CD14-positive monocyte (primary cell): Measurements from ENCODE around the gene ABAT. TPM values are rescaled to one million over a fixed set of nuclear protein-coding genes. Genes with fewer than 3 reads are reported as not detected.

Experiments used
- DNase-seq, 3 donors: peaks; one replicate each; pipeline ENCODE4 v3.0.0-alpha.2; 2011 to 2022
- H2AFZ ChIP-seq: 2 replicates; pipeline ENCODE4 v1.6.0; 2012; ENCODE audit warnings: mild to moderate bottlenecking, low read depth, low read length, inconsistent platforms; ENCODE audit not compliant: insufficient read depth, poor library complexity, severe bottlenecking
- H3K27ac ChIP-seq, 2 donors: 1 replicate in 1 of 2; 2 replicates in 1 of 2; pipeline ENCODE4 v1.5.1; 2012 to 2013; ENCODE audit warnings: low read length in 2 of 2, control low read depth in 1 of 2, inconsistent platforms in 1 of 2, low read depth in 1 of 2, mild to moderate bottlenecking in 1 of 2
- H3K27me3 ChIP-seq, 2 donors: one replicate each; pipeline versions ENCODE4 v1.6.0 to v1.6.1; 2011 to 2013; ENCODE audit warnings: low read length in 2 of 2; ENCODE audit not compliant: control insufficient read depth in 2 of 2, insufficient read depth in 2 of 2
- H3K36me3 ChIP-seq, 2 donors: replicated peaks in 1 of 2; 1 replicate in 1 of 2; 2 replicates in 1 of 2; pipeline versions ENCODE4 v1.5.1 to v1.6.1; 2012 to 2013; ENCODE audit warnings: low read length in 2 of 2, control low read depth in 1 of 2, inconsistent platforms in 1 of 2, mild to moderate bottlenecking in 1 of 2; ENCODE audit not compliant: insufficient read depth in 2 of 2, control insufficient read depth in 1 of 2
- H3K4me1 ChIP-seq, 2 donors: 1 replicate in 1 of 2; 2 replicates in 1 of 2; pipeline versions ENCODE4 v1.5.1 to v1.6.1; 2012 to 2013; ENCODE audit warnings: low read length in 2 of 2, control low read depth in 1 of 2, inconsistent platforms in 1 of 2, mild to moderate bottlenecking in 1 of 2, moderate library complexity in 1 of 2; ENCODE audit not compliant: insufficient read depth in 2 of 2, control insufficient read depth in 1 of 2
- H3K4me2 ChIP-seq: replicated peaks from 2 replicates; pipeline ENCODE3; 2012; ENCODE audit warnings: low read length, moderate library complexity, mild to moderate bottlenecking; ENCODE audit not compliant: poor library complexity, severe bottlenecking; ENCODE audit errors: extremely low read depth
- H3K4me3 ChIP-seq, 3 experiments: fragments of 200-600 bp in 1 of 3; sonication (generic) in 1 of 3; replicated peaks in 1 of 3; 1 replicate in 2 of 3; 2 replicates in 1 of 3; pipeline ENCODE4 v1.5.1; 2011 to 2013; ENCODE audit warnings: low read length in 3 of 3, mild to moderate bottlenecking in 3 of 3, control low read depth in 2 of 3, low read depth in 2 of 3, inconsistent platforms in 1 of 3, moderate library complexity in 1 of 3
- H3K79me2 ChIP-seq: 2 replicates; pipeline ENCODE4 v1.6.0; 2012; ENCODE audit warnings: mild to moderate bottlenecking, control low read depth, inconsistent platforms, low read length, moderate library complexity; ENCODE audit not compliant: insufficient read depth
- H3K9ac ChIP-seq: 2 replicates; pipeline ENCODE4 v1.6.0; 2017; ENCODE audit warnings: low read length, mild to moderate bottlenecking; ENCODE audit not compliant: insufficient read depth, poor library complexity, severe bottlenecking
- H3K9me3 ChIP-seq, 2 donors: replicated peaks in 1 of 2; 1 replicate in 1 of 2; 2 replicates in 1 of 2; pipeline versions ENCODE4 v1.5.1 to v1.6.1; 2012 to 2013; ENCODE audit warnings: low read length in 2 of 2, control low read depth in 1 of 2; ENCODE audit not compliant: control insufficient read depth in 1 of 2, insufficient read depth in 1 of 2
- H4K20me1 ChIP-seq: 2 replicates; pipeline ENCODE4 v1.6.0; 2012; ENCODE audit warnings: mild to moderate bottlenecking, low read length, control low read depth, moderate library complexity; ENCODE audit not compliant: insufficient read depth
- H3K27ac Mint-ChIP-seq, 7 donors: one replicate each; pipeline ENCODE4 v1.8.0; 2020; ENCODE audit warnings: mild to moderate bottlenecking in 7 of 7, mixed read lengths in 7 of 7, moderate library complexity in 6 of 7, inconsistent platforms in 2 of 7
- H3K27me3 Mint-ChIP-seq, 3 donors: one replicate each; pipeline ENCODE4 v1.8.0; 2021 to 2022; ENCODE audit warnings: low read depth in 3 of 3, mild to moderate bottlenecking in 3 of 3, mixed read lengths in 3 of 3, moderate library complexity in 3 of 3, inconsistent platforms in 1 of 3
- H3K36me3 Mint-ChIP-seq, 2 donors: one replicate each; pipeline ENCODE4 v1.8.0; 2020; ENCODE audit warnings: mixed read lengths in 2 of 2, inconsistent platforms in 1 of 2, mild to moderate bottlenecking in 1 of 2
- H3K4me1 Mint-ChIP-seq: one replicate; pipeline ENCODE4 v1.8.0; 2020; ENCODE audit warnings: mild to moderate bottlenecking, mixed read lengths
- H3K4me3 Mint-ChIP-seq, 2 donors: one replicate each; pipeline ENCODE4 v1.8.0; 2020; ENCODE audit warnings: mild to moderate bottlenecking in 2 of 2, mixed read lengths in 2 of 2, moderate library complexity in 1 of 2
- H3K9me3 Mint-ChIP-seq, 7 donors: one replicate each; pipeline ENCODE4 v1.8.0; 2020 to 2022; ENCODE audit warnings: mixed read lengths in 7 of 7, mild to moderate bottlenecking in 6 of 7, moderate library complexity in 6 of 7, inconsistent platforms in 2 of 7
- WGBS: methylation state at CpG from one replicate; pipeline ENCODE4 v1.1.5; 2013; ENCODE audit warnings: missing lambda C conversion rate; ENCODE audit not compliant: insufficient coverage; 5-methylcytosine and 5-hydroxymethylcytosine counted together
- intact Hi-C, 2 donors: fragments of 100-400 bp; cut with micrococcal nuclease; formaldehyde crosslinking; loops; one replicate each; pipeline versions ENCODE4 v1.15.0 to v1.15.1; 2023
- polyA plus RNA-seq, 3 donors: library from polyadenylated mRNA; depleted of rRNA in 1 of 3; unstranded in 2 of 3; stranded (reverse) in 1 of 3; fragments of 300-500 nt in 2 of 3; fragments of >200 nt in 1 of 3; fragmentation: Illumina TruSeq in 2 of 3; gene quantifications; 1 replicate in 2 of 3; 2 replicates in 1 of 3; pipeline ENCODE4 v1.2.3, GENCODE V29; 2012 to 2021
- TF ChIP-seq, protein P1 (sequence below): fragments of 200-600 bp; IDR thresholded peaks from one replicate; pipeline ENCODE4 v1.8.0; 2022; ENCODE audit warnings: antibody characterized with exemption, mild to moderate bottlenecking

ABAT gene
- polyA plus RNA-seq, 3 donors: 4.9 to 11.8 (median 8.7) TPM

DNA sequence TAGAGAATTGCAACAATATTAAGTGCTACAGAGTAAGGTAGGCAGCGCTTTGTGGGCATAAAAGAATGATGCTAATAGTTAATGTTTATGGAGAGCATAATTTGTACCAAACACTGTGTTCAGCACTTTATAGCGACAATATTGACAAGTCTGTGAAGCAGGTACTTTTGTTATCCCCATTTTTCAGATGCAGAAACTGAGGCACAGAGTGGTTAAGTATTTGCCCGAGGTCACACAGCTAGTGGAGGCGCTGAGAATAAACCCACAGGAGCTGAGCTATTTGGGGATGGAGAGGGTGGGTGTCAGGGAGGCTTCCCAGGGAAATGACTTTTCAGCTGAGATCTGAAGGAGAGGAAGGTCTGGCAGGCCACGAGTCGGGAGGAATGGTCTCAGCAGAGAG is 83.6 kb downstream of the ABAT start:
- H3K9ac ChIP-seq: no peak overlapping the region
- H3K4me3 ChIP-seq: no peak overlapping the region
- H3K4me2 ChIP-seq: no peak overlapping the region
- no peak overlapping the region for H3K4me3 Mint-ChIP-seq
- intact Hi-C loops: no loop called here
- H2AFZ ChIP-seq: no peak overlapping the region
- peaks cover 45 to 47% of the 10 kb centered on the region in 2 donors for H3K36me3 Mint-ChIP-seq
- TF ChIP-seq, protein P1, sequence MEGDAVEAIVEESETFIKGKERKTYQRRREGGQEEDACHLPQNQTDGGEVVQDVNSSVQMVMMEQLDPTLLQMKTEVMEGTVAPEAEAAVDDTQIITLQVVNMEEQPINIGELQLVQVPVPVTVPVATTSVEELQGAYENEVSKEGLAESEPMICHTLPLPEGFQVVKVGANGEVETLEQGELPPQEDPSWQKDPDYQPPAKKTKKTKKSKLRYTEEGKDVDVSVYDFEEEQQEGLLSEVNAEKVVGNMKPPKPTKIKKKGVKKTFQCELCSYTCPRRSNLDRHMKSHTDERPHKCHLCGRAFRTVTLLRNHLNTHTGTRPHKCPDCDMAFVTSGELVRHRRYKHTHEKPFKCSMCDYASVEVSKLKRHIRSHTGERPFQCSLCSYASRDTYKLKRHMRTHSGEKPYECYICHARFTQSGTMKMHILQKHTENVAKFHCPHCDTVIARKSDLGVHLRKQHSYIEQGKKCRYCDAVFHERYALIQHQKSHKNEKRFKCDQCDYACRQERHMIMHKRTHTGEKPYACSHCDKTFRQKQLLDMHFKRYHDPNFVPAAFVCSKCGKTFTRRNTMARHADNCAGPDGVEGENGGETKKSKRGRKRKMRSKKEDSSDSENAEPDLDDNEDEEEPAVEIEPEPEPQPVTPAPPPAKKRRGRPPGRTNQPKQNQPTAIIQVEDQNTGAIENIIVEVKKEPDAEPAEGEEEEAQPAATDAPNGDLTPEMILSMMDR: no peak
- H3K27ac Mint-ChIP-seq: peak overlapping the region in 1 of 7 donors; percentile 35
- H3K79me2 ChIP-seq: no peaks in the 10 kb centered on the region
- 96% methylated on average over 5 of the region's 6 CpGs for WGBS
- H3K4me1 Mint-ChIP-seq: no peaks in the 10 kb centered on the region
- H3K27me3 ChIP-seq: no peaks in the 10 kb centered on the region
- peaks cover 14 to 33% of the 10 kb centered on the region in 2 donors for H3K36me3 ChIP-seq
- H3K27me3 Mint-ChIP-seq: peaks cover 0 to 3% (median 0%) of the 10 kb centered on the region in 3 donors
- H3K9me3 ChIP-seq: no peaks in the 10 kb centered on the region
- no peaks in the 10 kb centered on the region for H3K4me1 ChIP-seq
- DNase-seq: no peak
- H3K27ac ChIP-seq: no peak overlapping the region
- no peaks in the 10 kb centered on the region for H4K20me1 ChIP-seq
- peaks cover 0 to 2% (median 0%) of the 10 kb centered on the region in 7 donors for H3K9me3 Mint-ChIP-seq

DNA sequence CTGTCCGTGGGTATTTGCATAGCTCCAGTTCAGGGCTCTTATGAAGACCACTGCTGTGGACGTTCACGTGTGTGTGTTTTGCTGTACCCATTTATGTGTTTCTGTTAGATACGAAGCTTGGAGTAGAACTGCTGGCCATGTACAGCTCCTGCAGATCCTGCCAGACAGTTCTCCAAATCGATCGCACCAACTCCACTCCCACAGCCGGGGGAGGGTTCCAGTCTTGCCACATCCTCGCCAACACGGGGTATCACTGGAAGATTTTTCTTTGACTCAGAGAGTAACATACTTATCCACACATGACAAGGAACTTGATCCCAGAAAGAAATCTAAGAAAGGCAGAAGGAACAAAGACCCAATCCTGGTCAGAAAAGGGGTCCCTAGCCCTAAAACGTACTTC is 85.6 kb downstream of the ABAT start:
- no peak overlapping the region for H3K4me2 ChIP-seq
- intact Hi-C loops: no loop called here
- DNase-seq: no peak
- H3K27ac ChIP-seq: no peak overlapping the region
- Mint-ChIP-seq H3K27ac (peak overlapping the region in 2 of 7 donors; percentile 27 to 54), H3K4me3 (no peak overlapping the region), H3K36me3 (peaks cover 43 to 44% of the 10 kb centered on the region in 2 donors), H3K9me3 (peaks cover 0 to 2% (median 0%) of the 10 kb centered on the region in 7 donors), H3K27me3 (peaks cover 0 to 2% (median 0%) of the 10 kb centered on the region in 3 donors), H3K4me1 (no peaks in the 10 kb centered on the region)
- H3K27me3 ChIP-seq: no peaks in the 10 kb centered on the region
- H3K9ac ChIP-seq: no peak overlapping the region
- H2AFZ ChIP-seq: no peak overlapping the region
- no peak overlapping the region for H3K4me3 ChIP-seq
- H4K20me1 ChIP-seq: no peaks in the 10 kb centered on the region
- no peaks in the 10 kb centered on the region for H3K9me3 ChIP-seq
- H3K36me3 ChIP-seq: peaks cover 21 to 40% of the 10 kb centered on the region in 2 donors
- H3K4me1 ChIP-seq: no peaks in the 10 kb centered on the region
- 88% methylated on average over 9 of the region's 10 CpGs for WGBS
- H3K79me2 ChIP-seq: no peaks in the 10 kb centered on the region
- TF ChIP-seq, protein P1: no peak
